Erythroblast (primary cell): ENCODE measurements around the gene NPR3.

ENCODE experiments used
- DNase-seq, 2 experiments: peaks; one replicate each; lab custom pipeline; 2025; lab: John Stamatoyannopoulos, UW
- GATA1 ChIP-seq: IDR thresholded peaks from 2 replicates; pipeline ENCODE4 v1.6.1; 2011; ENCODE audit warnings: low read depth, mild to moderate bottlenecking, control low read depth, low read length, moderate library complexity
- POLR2A ChIP-seq: IDR thresholded peaks from 2 replicates; pipeline ENCODE4 v1.6.1; 2011; ENCODE audit warnings: mild to moderate bottlenecking, low read length

NPR3 gene

GRCh38 chr5:32703957-32704356, 7.2 kb upstream of the NPR3 start:
- no peak for DNase-seq
- TF ChIP-seq POLR2A = no peak
- TF ChIP-seq GATA1 = no peak

DNA sequence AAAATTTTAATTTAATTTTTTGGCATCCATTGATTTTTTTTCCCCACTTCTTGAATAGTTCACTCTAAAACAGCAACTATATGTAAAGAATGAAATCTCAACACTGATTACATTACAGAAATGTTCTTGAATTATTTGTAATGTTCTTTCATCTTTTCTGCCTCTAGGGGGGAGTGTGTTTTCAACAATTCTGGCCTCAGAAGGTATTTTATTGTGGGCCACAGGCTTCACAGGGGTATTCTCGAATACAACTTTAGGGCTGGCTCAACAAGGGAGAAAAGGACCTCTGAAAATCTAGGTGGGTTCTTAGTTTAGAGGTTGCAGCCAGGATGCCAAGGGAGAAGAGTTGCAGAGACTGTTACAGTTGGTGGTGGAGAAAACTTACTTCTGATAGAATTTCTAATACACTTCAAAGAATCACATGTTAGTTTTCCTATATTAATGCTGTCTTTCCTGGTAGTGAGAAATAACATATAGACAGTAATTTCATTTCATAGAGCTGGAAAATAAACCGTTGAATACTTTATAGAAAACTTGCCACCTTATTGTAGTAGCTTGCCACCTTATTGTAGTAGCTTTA, 3.6 kb upstream of the NPR3 start:
- peak; percentile 13 to 14 for DNase-seq
- TF ChIP-seq POLR2A = no peak
- TF ChIP-seq GATA1 = no peak

- TF ChIP-seq GATA1 (no peak), POLR2A (no peak)
- peak; percentile 8 to 11 for DNase-seq
These were observed 2.2 kb upstream of the NPR3 start for GRCh38 chr5:32708949-32709348.

DNA sequence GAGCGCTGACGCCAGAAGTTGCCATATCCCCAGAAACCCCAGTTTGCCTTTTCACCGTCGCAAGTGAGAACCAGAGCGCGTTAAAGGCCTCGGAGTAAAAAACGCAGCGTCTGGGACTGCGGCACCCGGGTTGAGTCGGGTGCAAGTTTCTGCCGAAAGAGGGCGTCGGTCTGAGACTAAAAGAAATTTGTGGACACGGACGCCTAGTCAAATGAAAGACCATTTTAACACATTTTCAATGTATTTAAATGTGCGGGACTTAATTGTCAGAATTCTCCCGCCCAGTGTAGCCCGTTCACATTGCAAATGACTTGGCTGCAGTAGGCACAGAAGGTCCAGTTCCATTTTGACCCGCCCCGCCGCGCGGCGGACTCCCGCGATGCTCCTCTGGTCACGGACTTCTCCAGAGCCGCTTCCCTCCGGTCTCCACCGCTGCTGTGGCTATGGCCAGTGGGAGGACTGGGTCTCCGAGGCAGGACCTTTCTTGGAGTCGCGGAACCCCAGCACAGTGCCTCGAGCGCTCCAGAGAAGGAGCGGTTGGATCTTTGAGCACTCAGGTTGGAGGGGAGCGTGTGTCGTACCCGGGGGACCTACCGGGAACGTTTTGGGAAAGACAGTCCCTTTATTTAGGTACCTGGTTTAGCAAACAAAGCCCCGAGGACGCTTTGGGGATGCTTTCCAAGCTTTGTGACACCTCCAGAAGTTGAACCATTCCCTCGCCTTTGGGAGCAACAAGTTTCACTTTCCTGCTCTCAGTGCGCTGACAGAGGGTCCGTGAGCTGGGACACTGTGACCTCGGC, 1.2 kb upstream of the NPR3 start:
- DNase-seq = peak; percentile 73 to 79
- no peak for TF ChIP-seq POLR2A
- no peak for TF ChIP-seq GATA1

GRCh38 chr5:32711362-32711680, 200 bp downstream of the NPR3 start:
- no peak for DNase-seq
- no peak for TF ChIP-seq POLR2A
- no peak for TF ChIP-seq GATA1

DNA sequence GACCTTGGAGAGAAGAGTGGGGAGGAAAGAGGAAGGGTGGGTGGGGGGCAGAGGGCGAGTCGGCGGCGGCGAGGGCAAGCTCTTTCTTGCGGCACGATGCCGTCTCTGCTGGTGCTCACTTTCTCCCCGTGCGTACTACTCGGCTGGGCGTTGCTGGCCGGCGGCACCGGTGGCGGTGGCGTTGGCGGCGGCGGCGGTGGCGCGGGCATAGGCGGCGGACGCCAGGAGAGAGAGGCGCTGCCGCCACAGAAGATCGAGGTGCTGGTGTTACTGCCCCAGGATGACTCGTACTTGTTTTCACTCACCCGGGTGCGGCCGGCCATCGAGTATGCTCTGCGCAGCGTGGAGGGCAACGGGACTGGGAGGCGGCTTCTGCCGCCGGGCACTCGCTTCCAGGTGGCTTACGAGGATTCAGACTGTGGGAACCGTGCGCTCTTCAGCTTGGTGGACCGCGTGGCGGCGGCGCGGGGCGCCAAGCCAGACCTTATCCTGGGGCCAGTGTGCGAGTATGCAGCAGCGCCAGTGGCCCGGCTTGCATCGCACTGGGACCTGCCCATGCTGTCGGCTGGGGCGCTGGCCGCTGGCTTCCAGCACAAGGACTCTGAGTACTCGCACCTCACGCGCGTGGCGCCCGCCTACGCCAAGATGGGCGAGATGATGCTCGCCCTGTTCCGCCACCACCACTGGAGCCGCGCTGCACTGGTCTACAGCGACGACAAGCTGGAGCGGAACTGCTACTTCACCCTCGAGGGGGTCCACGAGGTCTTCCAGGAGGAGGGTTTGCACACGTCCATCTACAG, 760 bp downstream of the NPR3 start:
- DNase-seq = peak; percentile 48 to 57
- TF ChIP-seq GATA1 (no peak), POLR2A (no peak)

GRCh38 chr5:32712481-32713360, 1.6 kb downstream of the NPR3 start:
- DNase-seq = peak; percentile 7 to 24
- TF ChIP-seq GATA1 = no peak
- no peak for TF ChIP-seq POLR2A

DNA sequence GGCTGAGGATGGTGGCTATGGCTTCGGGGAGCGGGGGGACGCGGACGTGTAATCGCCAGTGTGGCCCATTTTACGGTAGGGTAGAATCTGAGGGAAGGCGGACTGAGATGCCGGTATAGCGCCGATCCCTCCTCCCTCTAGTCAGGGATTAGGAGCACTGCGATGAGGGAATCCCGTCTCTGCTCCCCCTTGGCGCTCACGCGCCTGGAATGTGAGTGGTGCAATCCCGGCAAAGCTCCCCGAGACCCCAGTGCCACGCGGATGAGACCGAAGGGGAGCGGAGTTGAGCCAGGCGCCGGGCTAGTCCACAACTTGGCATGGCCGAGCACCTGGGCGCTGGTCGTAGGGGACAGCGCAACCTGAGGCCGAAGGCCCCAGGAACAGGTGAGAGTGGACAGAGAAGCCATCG, 2.2 kb downstream of the NPR3 start:
- DNase-seq = no peak

DNA sequence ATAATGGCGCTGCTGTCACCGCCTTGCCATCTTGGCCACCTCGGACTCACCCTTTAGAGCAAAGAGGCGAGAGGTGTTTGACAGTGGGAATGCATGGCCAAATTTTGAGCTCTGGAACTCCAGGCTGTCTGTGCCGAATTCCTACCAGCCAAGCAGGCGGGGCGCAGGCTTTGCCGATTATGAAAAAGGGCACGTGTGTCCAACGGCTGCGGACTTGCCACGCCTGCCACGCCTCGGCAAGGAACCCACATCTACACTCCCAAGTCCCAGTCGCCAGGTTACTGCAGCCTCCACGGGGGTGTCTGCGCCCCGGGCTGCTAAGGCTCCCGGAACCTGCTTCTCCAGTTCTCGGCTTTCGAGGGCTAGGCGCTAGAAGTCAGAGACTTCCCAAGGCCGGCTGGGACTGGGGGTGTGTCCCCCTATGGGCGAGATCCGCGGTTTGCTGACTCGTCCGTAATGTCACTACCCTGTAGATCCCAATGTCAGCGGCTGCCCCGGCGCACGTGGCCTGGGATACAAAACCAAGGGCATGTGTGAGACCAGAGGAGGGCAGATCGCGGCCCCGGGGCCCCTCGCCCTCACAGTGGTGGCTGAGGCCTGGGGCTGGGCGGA, 2.8 kb downstream of the NPR3 start:
- TF ChIP-seq GATA1 = no peak
- no peak for TF ChIP-seq POLR2A
- peak; percentile 51 to 57 for DNase-seq

More for the DNA sequence above, 2.2 kb downstream of the NPR3 start:
- TF ChIP-seq POLR2A (no peak), GATA1 (no peak)

DNA sequence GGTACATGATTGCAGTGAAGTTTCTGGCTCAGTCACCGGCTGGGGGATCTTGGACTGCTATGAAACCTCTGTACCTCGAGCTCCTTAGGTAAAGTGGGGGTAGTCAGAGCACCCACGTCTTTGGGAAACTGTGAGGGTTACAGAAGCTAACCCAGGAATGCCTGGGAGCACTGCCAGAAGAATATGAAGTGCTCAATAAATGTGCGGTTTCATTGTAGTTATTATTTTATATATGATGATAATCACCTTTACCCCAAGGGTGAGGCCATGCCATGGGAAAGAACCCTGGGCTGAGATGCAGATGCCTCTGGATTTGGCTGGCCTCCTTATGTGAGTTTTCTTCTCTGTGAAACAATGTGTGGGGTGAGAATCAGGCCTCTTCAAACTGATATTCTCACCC, 3.7 kb downstream of the NPR3 start:
- peak in 1 of 2 experiments; percentile 5 for DNase-seq

GRCh38 chr5:32720300-32720699, 9.2 kb downstream of the NPR3 start:
- no peak for DNase-seq
- TF ChIP-seq POLR2A = no peak
- no peak for TF ChIP-seq GATA1

More for the DNA sequence above, 3.7 kb downstream of the NPR3 start:
- TF ChIP-seq GATA1 (no peak), POLR2A (no peak)

GRCh38 chr5:32721626-32722025, 10.5 kb downstream of the NPR3 start:
- no peak for DNase-seq
- TF ChIP-seq GATA1 (no peak), POLR2A (no peak)

DNA sequence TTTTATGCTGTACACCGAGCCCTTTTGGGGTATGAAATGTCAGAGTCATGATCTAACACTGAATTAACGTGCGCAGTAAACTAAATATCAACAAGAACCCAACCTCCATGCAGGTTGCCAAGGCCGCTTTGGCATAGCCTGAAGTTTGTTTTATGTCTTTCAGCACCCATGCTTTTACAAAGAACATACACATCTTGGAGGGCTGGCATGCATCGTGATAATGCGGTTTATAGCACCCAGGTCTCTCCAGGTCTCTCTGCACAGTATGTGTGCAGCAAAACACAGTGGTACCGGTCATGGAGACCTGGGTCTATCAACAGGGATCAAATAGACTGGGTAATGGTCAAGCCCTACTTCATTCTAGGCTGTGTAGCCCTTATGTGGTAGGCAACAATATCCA, 11.8 kb downstream of the NPR3 start:
- DNase-seq = no peak
- no peak for TF ChIP-seq GATA1
- TF ChIP-seq POLR2A = no peak
